ENCODE results near the gene PLEKHH1. TPM values are rescaled to one million over a fixed set of nuclear protein-coding genes. Genes with fewer than 3 reads are reported as not detected.
"Not testable (repeated sequence)": the region's sequence is repeated elsewhere in the genome, so short reads cannot be mapped to it uniquely, and the experiment has no call there.

PLEKHH1 gene
- total RNA-seq, 2 donors from 2014 or later = 59.9 to 61.1 TPM

- Histone ChIP-seq H3K4me1 (ENCODE audit: control insufficient read depth, insufficient read depth, low read length) (no peaks in the 10 kb centered on the region), H3K27me3 (ENCODE audit: control insufficient read depth, insufficient read depth, low read length, poor library complexity, severe bottlenecking) (no peaks in the 10 kb centered on the region), H3K36me3 (ENCODE audit: control insufficient read depth, insufficient read depth, low read length) (peaks cover 8% of the 10 kb centered on the region), H3K27ac (ENCODE audit: low read depth, low read length) (peak overlapping the region; percentile 34), H3K4me3 (ENCODE audit: low read length) (no peak overlapping the region), H3K9me3 (ENCODE audit: control insufficient read depth, low read length) (no peaks in the 10 kb centered on the region), H3K9ac (ENCODE audit: extremely low read depth, low read length, poor library complexity, severe bottlenecking) (no peak overlapping the region)
- Mint-ChIP-seq H3K4me1 (peaks cover 20% of the 10 kb centered on the region), H3K4me3 (no peak overlapping the region), H3K36me3 (ENCODE audit: low read depth) (peaks cover 18% of the 10 kb centered on the region), H3K27ac (no peak overlapping the region), H3K9me3 (no peaks in the 10 kb centered on the region), H3K27me3 (ENCODE audit: insufficient read depth) (no peaks in the 10 kb centered on the region)
- no peak for TF ChIP-seq CTCF (conservative IDR thresholded peaks at IDR 0.05)
- 48 to 79% methylated on average over 4 to 5 of the region's 5 CpGs for WGBS, 2 experiments (ENCODE audit: insufficient coverage in 1 of 2, insufficient read length in 1 of 2)
- DNase-seq = peak; percentile 26
Measured at GRCh38 chr14:67539116-67539515, 6.0 kb downstream of the PLEKHH1 start.

- peak overlapping the region; percentile 51 for H3K4me3 Mint-ChIP-seq
- H3K27me3 Mint-ChIP-seq (ENCODE audit: insufficient read depth) = no peaks in the 10 kb centered on the region
- H3K4me1 Mint-ChIP-seq = peaks cover 20% of the 10 kb centered on the region
- H3K9me3 Mint-ChIP-seq = no peaks in the 10 kb centered on the region
- 50 to 61% methylated on average over 22 to 24 of the region's 24 CpGs for WGBS, 2 experiments (ENCODE audit: insufficient coverage in 1 of 2, insufficient read length in 1 of 2)
- Histone ChIP-seq H3K36me3 (ENCODE audit: control insufficient read depth, insufficient read depth, low read length) (peaks cover 26% of the 10 kb centered on the region), H3K4me1 (ENCODE audit: control insufficient read depth, insufficient read depth, low read length) (no peaks in the 10 kb centered on the region), H3K4me3 (ENCODE audit: low read length) (peak overlapping the region; percentile 36), H3K27me3 (ENCODE audit: control insufficient read depth, insufficient read depth, low read length, poor library complexity, severe bottlenecking) (no peaks in the 10 kb centered on the region), H3K9me3 (ENCODE audit: control insufficient read depth, low read length) (peaks cover 5% of the 10 kb centered on the region), H3K27ac (ENCODE audit: low read depth, low read length) (no peak overlapping the region), H3K9ac (ENCODE audit: extremely low read depth, low read length, poor library complexity, severe bottlenecking) (no peak overlapping the region)
- TF ChIP-seq CTCF (conservative IDR thresholded peaks at IDR 0.05) = no peak
- DNase-seq = peak; percentile 87
- H3K27ac Mint-ChIP-seq = peak overlapping the region; percentile 93
- H3K36me3 Mint-ChIP-seq (ENCODE audit: low read depth) = peaks cover 41% of the 10 kb centered on the region
Measured at GRCh38 chr14:67541448-67542387, 8.6 kb downstream of the PLEKHH1 start.

- not testable (repeated sequence) for H3K27ac Mint-ChIP-seq; DNase-seq; H3K27me3 ChIP-seq (ENCODE audit: control insufficient read depth, insufficient read depth, low read length, poor library complexity, severe bottlenecking); H3K9me3 Mint-ChIP-seq; H3K4me3 ChIP-seq (ENCODE audit: low read length); H3K4me3 Mint-ChIP-seq; H3K27ac ChIP-seq (ENCODE audit: low read depth, low read length); H3K4me1 ChIP-seq (ENCODE audit: control insufficient read depth, insufficient read depth, low read length); H3K27me3 Mint-ChIP-seq (ENCODE audit: insufficient read depth); H3K9ac ChIP-seq (ENCODE audit: extremely low read depth, low read length, poor library complexity, severe bottlenecking); H3K9me3 ChIP-seq (ENCODE audit: control insufficient read depth, low read length)
- peaks cover 26% of the 10 kb centered on the region for H3K36me3 ChIP-seq (ENCODE audit: control insufficient read depth, insufficient read depth, low read length)
- Mint-ChIP-seq H3K36me3 (ENCODE audit: low read depth) (peaks cover 46% of the 10 kb centered on the region), H3K4me1 (peaks cover 20% of the 10 kb centered on the region)
- 97 to 98% methylated on average over 4 to 13 of the region's 13 CpGs for WGBS, 2 experiments (ENCODE audit: insufficient coverage in 1 of 2, insufficient read length in 1 of 2)
Measured at GRCh38 chr14:67542620-67543019, 9.5 kb downstream of the PLEKHH1 start.
